ENCODE data around the gene ISX. TPM values are rescaled to one million over a fixed set of nuclear protein-coding genes. Genes with fewer than 3 reads are reported as not detected.

The ISX gene
- total and polyA plus RNA-seq, 2 of the 13 experiments (the other 11 are each of a cell fraction or from before 2014, with no cell fraction given): 1.4 to 1.8 TPM

GRCh38 chr22:35064664-35065063 is 1.3 kb upstream of the ISX start (continued):
- TF ChIP-seq HNF1A (IDR thresholded peaks at IDR 0.05; ENCODE audit: low read depth) (no peak), HNF1A (CRISPR knock-in tag; IDR thresholded peaks at IDR 0.05; ENCODE audit: borderline replicate concordance) (no peak), RAD51 (IDR thresholded peaks at IDR 0.05; ENCODE audit: borderline replicate concordance) (peak; percentile 73), ZNF678 (CRISPR knock-in tag; IDR thresholded peaks at IDR 0.05) (no peak), NPAS2 (CRISPR knock-in tag; IDR thresholded peaks at IDR 0.05; ENCODE audit: borderline replicate concordance) (no peak), TGIF2 (CRISPR knock-in tag; IDR thresholded peaks at IDR 0.05) (no peak), EEA1 (CRISPR knock-in tag; IDR thresholded peaks at IDR 0.05; ENCODE audit: borderline replicate concordance) (no peak), ISX (CRISPR knock-in tag; conservative IDR thresholded peaks at IDR 0.05) (no peak), ZNF263 (CRISPR knock-in tag; IDR thresholded peaks at IDR 0.05) (no peak), TSC22D2 (CRISPR knock-in tag; IDR thresholded peaks at IDR 0.05; ENCODE audit: borderline replicate concordance) (no peak), ZNF772 (CRISPR knock-in tag; IDR thresholded peaks at IDR 0.05) (no peak), ELF1 (CRISPR knock-in tag; IDR thresholded peaks at IDR 0.05) (peak; percentile 17; the same call in 1 of the 2 replicates), ZHX2 (IDR thresholded peaks at IDR 0.05; ENCODE audit: low read depth) (no peak), ZHX2 (CRISPR knock-in tag; IDR thresholded peaks at IDR 0.05; ENCODE audit: borderline replicate concordance) (no peak), ZNF33B (CRISPR knock-in tag; IDR thresholded peaks at IDR 0.05) (no peak), CREM (IDR thresholded peaks at IDR 0.05) (no peak), CREM (CRISPR knock-in tag; IDR thresholded peaks at IDR 0.05) (no peak), TOPORS (CRISPR knock-in tag; IDR thresholded peaks at IDR 0.05) (no peak)
